ENCODE measurements around the gene ADAMTS12. TPM values are rescaled to one million over a fixed set of nuclear protein-coding genes. Genes with fewer than 3 reads are reported as not detected.

The ADAMTS12 gene
- total and polyA plus RNA-seq, 9 of the 15 experiments (the other 6 are each of a cell fraction or from before 2014, with no cell fraction given), result 0.11 TPM; not detected in 8

- TF ChIP-seq ADNP (tag; IDR thresholded peaks at IDR 0.05), result no peak
- no peak for TF ChIP-seq HSF4 (CRISPR knock-in tag; IDR thresholded peaks at IDR 0.05; ENCODE audit: borderline replicate concordance)
- TF ChIP-seq THAP12 (CRISPR knock-in tag; IDR thresholded peaks at IDR 0.05), result no peak
- TF ChIP-seq ZNF696 (CRISPR knock-in tag; conservative IDR thresholded peaks at IDR 0.05), result no peak
- TF ChIP-seq ETV1 (tag; conservative IDR thresholded peaks at IDR 0.05; ENCODE audit: low read depth), result no peak
Observed at GRCh38 chr5:33755231-33755630, 136.6 kb downstream of the ADAMTS12 start (continued).

- no peaks in the 10 kb centered on the region for H3K9me3 ChIP-seq (replicated peaks; ENCODE audit: control insufficient read depth, insufficient read depth, low read depth, low read length)
- no peaks in the 10 kb centered on the region for H4K20me1 ChIP-seq (replicated peaks; ENCODE audit: control insufficient read depth, insufficient read depth, low read length)
- H3K9ac ChIP-seq (ENCODE audit: insufficient read depth in 1 of 2, low read depth in 2 of 2, low read length in 2 of 2), result no peak overlapping the region
- H3K79me2 ChIP-seq (ENCODE audit: control insufficient read depth, insufficient read depth, low read length), result no peaks in the 10 kb centered on the region
- FAIRE-seq, result no peak
- no peaks in the 10 kb centered on the region for H3K27me3 ChIP-seq (ENCODE audit: control insufficient read depth in 2 of 2, insufficient read depth in 2 of 2, low read length in 2 of 2)
- H2AFZ ChIP-seq (ENCODE audit: low read depth, low read length), result no peak overlapping the region
- H3K4me1 ChIP-seq (replicated peaks in 1 of 2; ENCODE audit: control insufficient read depth in 2 of 2, insufficient read depth in 2 of 2, low read length in 2 of 2), result no peaks in the 10 kb centered on the region
- ChIA-PET CTCF (ENCODE audit: low intra/inter-chr PET ratio) (no interaction called here), POLR2A (no interaction called here)
- no peak overlapping the region for H3K4me3 ChIP-seq
- in situ Hi-C loops (cut with MboI) (no loop called here), intact Hi-C loops (cut with micrococcal nuclease) (no loop called here)
- H3K27ac ChIP-seq (ENCODE audit: extremely low read depth, low read depth, low read length), result no peak overlapping the region
- no peaks in the 10 kb centered on the region for H3K36me3 ChIP-seq (ENCODE audit: control insufficient read depth, insufficient read depth, low read length)
- DNase-seq (ENCODE audit: extremely low read depth in 1 of 4, low spot score in 3 of 4), result no peak
- TF ChIP-seq C11orf30 (IDR thresholded peaks at IDR 0.05; ENCODE audit: low read depth), result 0 out of 2 replicates have a peak, but pooled peaks have one; percentile 12
- TF ChIP-seq MXI1 (IDR thresholded peaks at IDR 0.05; ENCODE audit: low read depth, low read length), result no peak
- TF ChIP-seq POLR2AphosphoS5 (IDR thresholded peaks at IDR 0.05; ENCODE audit: control insufficient read depth, insufficient read depth, low read depth, low read length), result no peak
- no peak for ATAC-seq
- 1% methylated on average over 4 of the region's 4 CpGs for WGBS (ENCODE audit: insufficient coverage, low coverage, missing lambda C conversion rate)
- BruUV-seq (replicated peaks), result no TSS peak
- no peak overlapping the region for H3K4me2 ChIP-seq (ENCODE audit: insufficient read depth, low read length)
- H3K9me1 ChIP-seq (ENCODE audit: control insufficient read depth, insufficient read depth, low read length), result no peaks in the 10 kb centered on the region
Observed at GRCh38 chr5:33753704-33754103, 138.1 kb downstream of the ADAMTS12 start.
